B cell (primary cell): Measurements from ENCODE around the gene AASDHPPT. TPM values are rescaled to one million over a fixed set of nuclear protein-coding genes. Genes with fewer than 3 reads are reported as not detected.

Source experiments
- ATAC-seq: fragments of 200-7000 bp; cut with Tn5 transposase; one replicate; pipeline ENCODE4 v1.10.0; 2021; ENCODE audit warnings: low read depth, mild to moderate bottlenecking, moderate number of reproducible peaks, moderate library complexity
- CTCF ChIA-PET: fragments of 350-600 bp; sonication (Branson Sonifier 250); formaldehyde crosslinking; loops from one replicate; lab custom pipeline; 2021; ENCODE audit warnings: antibody characterized with exemption, inconsistent platforms; lab: Charles Lee
- POLR2A ChIA-PET: fragments of 350-600 bp; sonication (Branson Sonifier 250); formaldehyde crosslinking; loops from one replicate; lab custom pipeline; 2021; ENCODE audit warnings: antibody characterized with exemption; lab: Charles Lee
- DNase-seq: peaks from one replicate; pipeline ENCODE4 v3.0.0; 2013
- H2AFZ ChIP-seq: 2 replicates; pipeline ENCODE4 v1.6.1; 2012; ENCODE audit warnings: mild to moderate bottlenecking, low read depth, low read length; ENCODE audit not compliant: insufficient read depth, poor library complexity, severe bottlenecking
- H3K27ac ChIP-seq, 2 donors: 1 replicate in 1 of 2; 2 replicates in 1 of 2; pipeline ENCODE4 v1.5.1; 2012 to 2013; ENCODE audit warnings: low read length in 2 of 2, mild to moderate bottlenecking in 2 of 2, moderate library complexity in 1 of 2
- H3K27me3 ChIP-seq, 4 experiments: fragments of 200-600 bp in 1 of 4; sonication (generic) in 1 of 4; replicated peaks in 1 of 4; 1 replicate in 2 of 4; 2 replicates in 2 of 4; pipeline versions ENCODE4 v1.6.1 to v1.7.0; 2013 to 2016; ENCODE audit warnings: low read length in 3 of 4, mild to moderate bottlenecking in 2 of 4, mixed read lengths in 1 of 4, moderate library complexity in 1 of 4; ENCODE audit not compliant: insufficient read depth in 4 of 4, control insufficient read depth in 3 of 4; ENCODE audit errors: control extremely low read depth in 1 of 4
- H3K36me3 ChIP-seq, 2 experiments: replicated peaks in 1 of 2; 1 replicate in 1 of 2; 2 replicates in 1 of 2; pipeline versions ENCODE4 v1.6.1 to v1.7.1; 2013; ENCODE audit warnings: low read length in 1 of 2; ENCODE audit not compliant: insufficient read depth in 2 of 2, control insufficient read depth in 1 of 2; ENCODE audit errors: control extremely low read depth in 1 of 2, extremely low read depth in 1 of 2
- H3K4me1 ChIP-seq, 2 donors: fragments of 200-600 bp in 1 of 2; sonication (generic) in 1 of 2; 1 replicate in 1 of 2; 2 replicates in 1 of 2; pipeline versions ENCODE4 v1.5.1 to v1.6.1; 2013 to 2017; ENCODE audit warnings: low read length in 2 of 2; ENCODE audit not compliant: control insufficient read depth in 2 of 2, insufficient read depth in 2 of 2
- H3K4me2 ChIP-seq: replicated peaks from 2 replicates; pipeline ENCODE3; 2012; ENCODE audit warnings: mild to moderate bottlenecking, low read depth, low read length; ENCODE audit not compliant: poor library complexity, severe bottlenecking
- H3K4me3 ChIP-seq, 5 experiments: fragments of 200-600 bp in 1 of 5; sonication (generic) in 1 of 5; 1 replicate in 3 of 5; 2 replicates in 2 of 5; pipeline versions ENCODE4 v1.5.1 to v1.7.0; 2011 to 2016; ENCODE audit warnings: low read length in 4 of 5, mild to moderate bottlenecking in 4 of 5, low read depth in 2 of 5, control low read depth in 1 of 5, moderate library complexity in 1 of 5; ENCODE audit not compliant: insufficient read depth in 1 of 5; ENCODE audit errors: control extremely low read depth in 1 of 5, extremely low read depth in 1 of 5
- H3K79me2 ChIP-seq: fragments of 200-600 bp; sonication (generic); one replicate; pipeline ENCODE4 v1.6.0; 2016; ENCODE audit warnings: low read length; ENCODE audit not compliant: control insufficient read depth, insufficient read depth
- H3K9ac ChIP-seq: fragments of 200-600 bp; sonication (generic); 2 replicates; pipeline ENCODE4 v1.6.1; 2017; ENCODE audit warnings: mild to moderate bottlenecking, low read length, moderate library complexity
- H3K9me3 ChIP-seq, 3 donors: one replicate each; pipeline versions ENCODE4 v1.6.1 to v1.7.1; 2013; ENCODE audit warnings: low read length in 2 of 3; ENCODE audit not compliant: control insufficient read depth in 2 of 3, insufficient read depth in 1 of 3; ENCODE audit errors: control extremely low read depth in 1 of 3
- H4K20me1 ChIP-seq: 2 replicates; pipeline ENCODE4 v1.6.0; 2012; ENCODE audit warnings: mild to moderate bottlenecking, low read length; ENCODE audit not compliant: insufficient read depth, control insufficient read depth, poor library complexity, severe bottlenecking
- H3K27ac Mint-ChIP-seq: one replicate; pipeline ENCODE4 v1.8.0; 2021; ENCODE audit warnings: mixed read lengths
- H3K27me3 Mint-ChIP-seq: one replicate; pipeline ENCODE4 v1.8.0; 2021; ENCODE audit warnings: mixed read lengths
- H3K4me1 Mint-ChIP-seq: one replicate; pipeline ENCODE4 v1.8.0; 2021; ENCODE audit warnings: mixed read lengths
- H3K4me3 Mint-ChIP-seq: one replicate; pipeline ENCODE4 v1.8.0; 2021; ENCODE audit warnings: mixed read lengths
- H3K9me3 Mint-ChIP-seq: one replicate; pipeline ENCODE4 v1.8.0; 2022; ENCODE audit warnings: mixed read lengths; ENCODE audit not compliant: insufficient read depth
- EZH2 ChIP-seq: IDR thresholded peaks from 2 replicates; pipeline ENCODE4 v1.6.1; 2012; ENCODE audit warnings: borderline replicate concordance, low read depth, mild to moderate bottlenecking, moderate library complexity, low read length; ENCODE audit not compliant: insufficient read depth, poor library complexity, severe bottlenecking
- intact Hi-C: fragments of 100-400 bp; cut with micrococcal nuclease; formaldehyde crosslinking; loops from one replicate; pipeline ENCODE4 v1.10.0; 2022
- polyA plus RNA-seq: library from polyadenylated mRNA; depleted of rRNA; stranded (reverse); fragments of >200 nt; gene quantifications from 2 replicates; pipeline ENCODE4 v1.2.3, GENCODE V29; 2012
- total RNA-seq, 2 donors: library from RNA; stranded (reverse); fragments of 120-200 nt in 1 of 2; gene quantifications; 1 replicate in 1 of 2; 2 replicates in 1 of 2; pipeline versions ENCODE4 v1.2.3 to v1.2.4, GENCODE V29; 2013 to 2022
- TF ChIP-seq, protein P1 (sequence below): fragments of 200-600 bp; IDR thresholded peaks from one replicate; pipeline ENCODE4 v1.8.0; 2022; ENCODE audit warnings: antibody characterized with exemption, mild to moderate bottlenecking

The AASDHPPT gene
- total and polyA plus RNA-seq, 2 donors (not counting 1 experiment from before 2014, with no cell fraction given), result 12.6 to 25.5 TPM

DNA sequence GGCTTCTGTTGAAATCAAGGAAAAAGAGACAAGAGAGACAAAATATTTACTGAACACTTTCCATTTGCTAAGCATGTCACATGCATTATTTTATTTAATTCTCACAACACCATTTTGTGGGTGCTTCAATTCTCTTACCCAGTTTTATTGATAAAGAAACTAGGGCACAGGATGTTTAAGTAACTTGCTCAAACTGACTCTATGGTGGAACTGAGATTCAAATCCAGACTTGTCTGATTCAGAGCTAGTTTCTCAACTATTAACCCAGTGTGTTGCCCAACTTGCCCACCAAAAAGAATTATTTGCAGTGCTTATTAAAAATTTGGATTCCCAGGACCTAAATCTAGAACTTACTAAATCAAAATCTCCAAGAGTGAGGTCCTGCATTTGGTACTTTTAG is 33.9 kb upstream of the AASDHPPT start:
- no peak for ATAC-seq
- CTCF ChIA-PET, result no interaction called here

DNA sequence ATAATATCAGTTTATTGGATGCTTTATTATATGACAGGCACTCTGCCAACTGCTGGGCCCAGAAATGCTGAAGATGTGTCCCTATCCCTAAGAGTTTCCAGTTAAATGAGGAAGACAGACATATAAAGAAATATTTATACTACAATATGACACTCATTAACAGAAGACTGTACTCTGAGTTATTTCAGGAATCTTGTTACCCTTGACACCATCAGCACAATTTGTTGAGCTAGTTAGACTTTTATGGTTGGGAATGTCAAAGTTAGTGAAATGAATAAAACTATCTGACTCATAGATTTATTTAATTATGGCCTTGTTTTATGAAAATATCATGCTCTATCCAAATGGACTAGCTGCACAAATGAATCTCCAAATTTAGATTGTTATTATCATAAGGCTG is 29.8 kb upstream of the AASDHPPT start:
- Mint-ChIP-seq H3K4me1 (no peaks in the 10 kb centered on the region), H3K27me3 (peaks cover 14% of the 10 kb centered on the region), H3K4me3 (no peak overlapping the region), H3K27ac (no peak overlapping the region), H3K9me3 (no peaks in the 10 kb centered on the region)
- DNase-seq (no peak), ATAC-seq (no peak)
- Histone ChIP-seq H2AFZ (no peak overlapping the region), H3K4me3 (no peak overlapping the region), H3K4me1 (no peaks in the 10 kb centered on the region), H3K79me2 (no peaks in the 10 kb centered on the region), H3K36me3 (no peaks in the 10 kb centered on the region), H3K4me2 (no peak overlapping the region), H4K20me1 (no peaks in the 10 kb centered on the region), H3K27me3 (peaks cover 0 to 6% (median 0%) of the 10 kb centered on the region in 4 experiments), H3K9ac (no peak overlapping the region), H3K27ac (no peak overlapping the region), H3K9me3 (no peaks in the 10 kb centered on the region)
- intact Hi-C loops, result no loop called here
- POLR2A ChIA-PET, result no interaction called here
- CTCF ChIA-PET, result no interaction called here
- TF ChIP-seq EZH2, result no peak
- TF ChIP-seq, protein P1, sequence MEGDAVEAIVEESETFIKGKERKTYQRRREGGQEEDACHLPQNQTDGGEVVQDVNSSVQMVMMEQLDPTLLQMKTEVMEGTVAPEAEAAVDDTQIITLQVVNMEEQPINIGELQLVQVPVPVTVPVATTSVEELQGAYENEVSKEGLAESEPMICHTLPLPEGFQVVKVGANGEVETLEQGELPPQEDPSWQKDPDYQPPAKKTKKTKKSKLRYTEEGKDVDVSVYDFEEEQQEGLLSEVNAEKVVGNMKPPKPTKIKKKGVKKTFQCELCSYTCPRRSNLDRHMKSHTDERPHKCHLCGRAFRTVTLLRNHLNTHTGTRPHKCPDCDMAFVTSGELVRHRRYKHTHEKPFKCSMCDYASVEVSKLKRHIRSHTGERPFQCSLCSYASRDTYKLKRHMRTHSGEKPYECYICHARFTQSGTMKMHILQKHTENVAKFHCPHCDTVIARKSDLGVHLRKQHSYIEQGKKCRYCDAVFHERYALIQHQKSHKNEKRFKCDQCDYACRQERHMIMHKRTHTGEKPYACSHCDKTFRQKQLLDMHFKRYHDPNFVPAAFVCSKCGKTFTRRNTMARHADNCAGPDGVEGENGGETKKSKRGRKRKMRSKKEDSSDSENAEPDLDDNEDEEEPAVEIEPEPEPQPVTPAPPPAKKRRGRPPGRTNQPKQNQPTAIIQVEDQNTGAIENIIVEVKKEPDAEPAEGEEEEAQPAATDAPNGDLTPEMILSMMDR, result no peak

More for the DNA sequence above, 33.9 kb upstream of the AASDHPPT start:
- Histone ChIP-seq H3K4me3 (no peak overlapping the region), H3K36me3 (no peaks in the 10 kb centered on the region), H3K9me3 (no peaks in the 10 kb centered on the region), H3K4me1 (no peaks in the 10 kb centered on the region), H2AFZ (no peak overlapping the region), H3K4me2 (no peak overlapping the region), H3K9ac (no peak overlapping the region), H3K79me2 (no peaks in the 10 kb centered on the region), H3K27ac (no peak overlapping the region), H3K27me3 (peaks cover 0 to 6% (median 0%) of the 10 kb centered on the region in 4 experiments), H4K20me1 (no peaks in the 10 kb centered on the region)
- intact Hi-C loops, result no loop called here
- no peaks in the 10 kb centered on the region for H3K4me1 Mint-ChIP-seq
- DNase-seq, result no peak
- TF ChIP-seq EZH2, result no peak
- TF ChIP-seq, protein P1, result no peak
- POLR2A ChIA-PET, result no interaction called here
- H3K27me3 Mint-ChIP-seq, result peaks cover 21% of the 10 kb centered on the region
- no peaks in the 10 kb centered on the region for H3K9me3 Mint-ChIP-seq
- H3K27ac Mint-ChIP-seq, result no peak overlapping the region
- H3K4me3 Mint-ChIP-seq, result no peak overlapping the region
